A673 (cell line): ENCODE measurements around the gene FAM171A2.

Experiments used
- EZH2 ChIP-seq: fragments of 200-600 bp; sonication (generic); IDR thresholded peaks from 2 replicates; pipeline ENCODE4 v1.6.1; 2017; ENCODE audit warnings: borderline replicate concordance, low read depth, mild to moderate bottlenecking, mixed read lengths, antibody characterized with exemption, low read length; ENCODE audit not compliant: poor library complexity, severe bottlenecking
- TF ChIP-seq, protein P1 (sequence below): fragments of 300-800, 200-600 bp; sonication (generic); conservative IDR thresholded peaks from 2 replicates; pipeline ENCODE4 v1.5.1; 2017; ENCODE audit warnings: low read depth, mild to moderate bottlenecking, antibody characterized with exemption, low read length, moderate library complexity, mixed read lengths

DNA sequence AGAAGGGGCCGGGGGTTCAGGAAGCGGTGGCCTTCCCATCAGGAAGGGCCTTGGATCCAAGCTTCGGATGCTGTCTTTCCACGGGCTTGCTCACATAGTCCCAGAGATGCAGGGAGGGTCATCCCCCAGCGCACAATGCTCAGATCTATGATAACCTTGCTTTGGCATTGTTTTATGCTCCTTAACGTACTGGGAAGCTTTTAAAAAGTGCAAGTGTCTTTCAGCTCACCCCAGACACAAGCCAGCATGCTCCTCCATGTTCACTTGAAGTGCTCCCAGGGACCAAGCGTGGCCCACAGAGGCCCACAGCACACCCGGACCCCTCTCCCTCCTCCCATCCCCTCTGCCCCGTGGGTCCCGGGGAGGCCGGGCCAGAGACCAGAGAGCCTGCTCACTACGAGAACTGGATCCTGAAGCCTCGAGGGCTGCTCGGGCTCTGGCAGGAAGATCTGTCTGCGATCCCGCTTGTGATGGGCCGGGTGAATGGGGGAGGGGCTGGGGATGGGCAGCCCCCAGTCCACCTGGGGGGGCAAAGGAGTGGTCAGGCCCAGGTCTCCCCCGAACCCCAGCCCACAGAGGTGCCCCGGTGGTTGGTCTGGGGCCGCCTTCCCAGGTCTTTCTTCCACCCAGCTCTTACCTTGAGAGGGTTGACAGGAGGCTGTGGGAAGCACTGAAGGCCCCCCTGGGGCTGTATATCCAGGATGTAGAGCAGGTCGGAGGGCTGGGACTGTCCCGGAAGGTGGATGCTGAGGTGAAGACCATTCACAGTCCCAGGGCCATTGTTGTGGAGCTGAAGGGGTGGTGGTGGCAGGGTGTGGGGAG is 11.8 kb upstream of the FAM171A2 start:
- TF ChIP-seq, protein P1, sequence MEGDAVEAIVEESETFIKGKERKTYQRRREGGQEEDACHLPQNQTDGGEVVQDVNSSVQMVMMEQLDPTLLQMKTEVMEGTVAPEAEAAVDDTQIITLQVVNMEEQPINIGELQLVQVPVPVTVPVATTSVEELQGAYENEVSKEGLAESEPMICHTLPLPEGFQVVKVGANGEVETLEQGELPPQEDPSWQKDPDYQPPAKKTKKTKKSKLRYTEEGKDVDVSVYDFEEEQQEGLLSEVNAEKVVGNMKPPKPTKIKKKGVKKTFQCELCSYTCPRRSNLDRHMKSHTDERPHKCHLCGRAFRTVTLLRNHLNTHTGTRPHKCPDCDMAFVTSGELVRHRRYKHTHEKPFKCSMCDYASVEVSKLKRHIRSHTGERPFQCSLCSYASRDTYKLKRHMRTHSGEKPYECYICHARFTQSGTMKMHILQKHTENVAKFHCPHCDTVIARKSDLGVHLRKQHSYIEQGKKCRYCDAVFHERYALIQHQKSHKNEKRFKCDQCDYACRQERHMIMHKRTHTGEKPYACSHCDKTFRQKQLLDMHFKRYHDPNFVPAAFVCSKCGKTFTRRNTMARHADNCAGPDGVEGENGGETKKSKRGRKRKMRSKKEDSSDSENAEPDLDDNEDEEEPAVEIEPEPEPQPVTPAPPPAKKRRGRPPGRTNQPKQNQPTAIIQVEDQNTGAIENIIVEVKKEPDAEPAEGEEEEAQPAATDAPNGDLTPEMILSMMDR: no peak
- TF ChIP-seq EZH2: no peak
